GM13977 (cell line): ENCODE results near the gene RYR1.

Experiments used
- DNase-seq: peaks from one replicate; pipeline ENCODE4 v3.0.0; 2012; ENCODE audit warnings: low spot score
- in situ Hi-C: fragments of 300-500 bp; cut with MboI; formaldehyde crosslinking; loops from one replicate; pipeline ENCODE4 v1.12.0; 2022; ENCODE audit warnings: low sequenced_read_pairs, low pct_unique_long_range_greater_than_20kb, mixed read lengths, inconsistent platforms; ENCODE audit not compliant: unreplicated experiment
- TF ChIP-seq, protein P1 (sequence below): IDR thresholded peaks from 2 replicates; pipeline ENCODE4 v1.5.1; 2012; ENCODE audit warnings: mild to moderate bottlenecking, control low read depth; ENCODE audit not compliant: insufficient read depth; ENCODE audit errors: extremely low read depth, missing control alignments

The RYR1 gene

DNA sequence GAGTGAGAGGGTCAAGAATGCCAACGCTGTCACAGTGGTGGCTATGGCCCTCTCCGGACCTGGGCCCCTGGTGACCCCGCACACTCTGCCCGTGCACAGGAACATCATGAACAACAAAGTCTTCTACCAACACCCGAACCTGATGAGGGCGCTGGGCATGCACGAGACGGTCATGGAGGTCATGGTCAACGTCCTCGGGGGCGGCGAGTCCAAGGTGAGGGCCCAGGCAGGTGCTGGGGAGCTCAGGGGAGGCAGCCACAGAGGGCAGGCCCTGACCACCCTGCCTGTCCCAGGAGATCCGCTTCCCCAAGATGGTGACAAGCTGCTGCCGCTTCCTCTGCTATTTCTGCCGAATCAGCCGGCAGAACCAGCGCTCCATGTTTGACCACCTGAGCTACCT is 62.6 kb downstream of the RYR1 start:
- in situ Hi-C loops, result no loop called here
- TF ChIP-seq, protein P1, sequence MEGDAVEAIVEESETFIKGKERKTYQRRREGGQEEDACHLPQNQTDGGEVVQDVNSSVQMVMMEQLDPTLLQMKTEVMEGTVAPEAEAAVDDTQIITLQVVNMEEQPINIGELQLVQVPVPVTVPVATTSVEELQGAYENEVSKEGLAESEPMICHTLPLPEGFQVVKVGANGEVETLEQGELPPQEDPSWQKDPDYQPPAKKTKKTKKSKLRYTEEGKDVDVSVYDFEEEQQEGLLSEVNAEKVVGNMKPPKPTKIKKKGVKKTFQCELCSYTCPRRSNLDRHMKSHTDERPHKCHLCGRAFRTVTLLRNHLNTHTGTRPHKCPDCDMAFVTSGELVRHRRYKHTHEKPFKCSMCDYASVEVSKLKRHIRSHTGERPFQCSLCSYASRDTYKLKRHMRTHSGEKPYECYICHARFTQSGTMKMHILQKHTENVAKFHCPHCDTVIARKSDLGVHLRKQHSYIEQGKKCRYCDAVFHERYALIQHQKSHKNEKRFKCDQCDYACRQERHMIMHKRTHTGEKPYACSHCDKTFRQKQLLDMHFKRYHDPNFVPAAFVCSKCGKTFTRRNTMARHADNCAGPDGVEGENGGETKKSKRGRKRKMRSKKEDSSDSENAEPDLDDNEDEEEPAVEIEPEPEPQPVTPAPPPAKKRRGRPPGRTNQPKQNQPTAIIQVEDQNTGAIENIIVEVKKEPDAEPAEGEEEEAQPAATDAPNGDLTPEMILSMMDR, result no peak
- no peak for DNase-seq

DNA sequence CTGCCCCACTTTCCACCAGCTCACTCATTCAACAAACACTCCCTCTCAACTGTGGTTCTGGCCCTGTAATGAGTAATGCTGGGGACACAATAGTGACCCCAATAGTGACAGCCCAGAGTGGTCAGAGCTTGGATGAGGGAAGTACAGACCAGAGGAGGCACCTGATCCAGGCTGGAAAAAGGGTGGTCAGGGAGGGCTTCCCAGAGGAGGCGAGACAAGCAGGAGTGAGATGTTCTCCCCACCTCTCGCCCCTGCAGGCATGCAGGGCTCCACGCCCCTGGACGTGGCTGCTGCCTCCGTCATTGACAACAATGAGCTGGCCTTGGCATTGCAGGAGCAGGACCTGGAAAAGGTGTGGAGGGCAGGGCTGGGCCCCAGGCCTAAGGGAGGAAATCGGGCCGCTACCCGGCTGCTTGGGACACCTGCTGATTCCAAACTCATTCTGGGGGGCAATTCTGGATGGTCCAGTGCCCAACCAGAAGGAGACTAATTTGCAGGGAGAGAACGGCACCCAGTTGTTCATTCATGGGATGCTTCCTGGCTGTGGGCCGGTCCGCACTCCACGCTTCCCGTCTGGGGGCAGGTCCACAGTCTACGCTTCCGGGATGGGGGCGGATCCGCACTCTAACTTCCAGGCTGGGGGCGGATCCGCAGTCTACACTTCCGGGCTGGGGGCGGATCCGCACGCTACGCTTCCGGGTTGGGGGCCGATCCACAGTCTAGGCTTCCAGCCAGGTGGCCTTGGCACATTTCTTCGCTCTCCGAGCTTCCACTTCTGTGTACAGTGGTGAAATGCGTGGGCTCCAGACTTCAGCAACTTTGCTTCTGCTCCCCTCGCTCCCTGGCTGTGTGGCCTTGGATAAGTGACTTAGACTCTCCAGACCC is 63.4 kb downstream of the RYR1 start:
- DNase-seq, result no peak
- in situ Hi-C loops, result no loop called here
- TF ChIP-seq, protein P1, result no peak

DNA sequence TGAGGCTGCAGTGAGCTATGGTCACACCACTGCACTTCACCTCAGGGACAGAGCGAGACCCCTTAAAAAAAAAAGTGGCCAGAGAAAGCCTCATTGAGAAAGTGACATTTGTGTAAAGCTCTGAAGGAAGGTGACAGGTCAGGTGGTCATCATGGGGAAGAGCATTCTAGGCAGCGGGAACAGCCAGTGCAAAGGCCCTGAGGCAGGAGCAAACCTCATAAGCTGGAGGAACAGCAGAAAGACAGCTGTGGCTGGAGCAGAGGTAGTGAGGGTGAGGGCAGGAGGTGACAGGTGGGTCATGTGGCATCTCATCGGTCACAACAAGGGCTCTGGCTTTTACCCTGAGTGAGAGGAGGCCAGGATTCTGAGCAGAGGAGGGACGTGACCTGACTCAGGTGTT is 64.4 kb downstream of the RYR1 start:
- DNase-seq, result no peak
- TF ChIP-seq, protein P1, result no peak
- in situ Hi-C loops, result no loop called here

DNA sequence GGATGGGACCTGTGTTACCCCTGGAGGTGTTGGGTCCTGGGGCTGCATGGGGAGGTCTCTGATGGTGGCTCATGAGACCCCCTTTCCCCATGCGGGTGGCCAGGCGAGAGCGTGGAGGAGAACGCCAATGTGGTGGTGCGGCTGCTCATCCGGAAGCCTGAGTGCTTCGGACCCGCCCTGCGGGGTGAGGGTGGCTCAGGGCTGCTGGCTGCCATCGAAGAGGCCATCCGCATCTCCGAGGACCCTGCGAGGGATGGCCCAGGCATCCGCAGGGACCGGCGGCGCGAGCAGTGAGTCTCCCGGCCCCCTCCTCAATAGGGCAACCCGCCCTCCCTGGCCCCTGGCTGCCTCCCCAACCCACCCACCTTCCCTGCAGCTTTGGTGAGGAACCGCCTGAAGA is 66.0 kb downstream of the RYR1 start:
- no peak for DNase-seq
- TF ChIP-seq, protein P1, result no peak
- in situ Hi-C loops, result no loop called here

DNA sequence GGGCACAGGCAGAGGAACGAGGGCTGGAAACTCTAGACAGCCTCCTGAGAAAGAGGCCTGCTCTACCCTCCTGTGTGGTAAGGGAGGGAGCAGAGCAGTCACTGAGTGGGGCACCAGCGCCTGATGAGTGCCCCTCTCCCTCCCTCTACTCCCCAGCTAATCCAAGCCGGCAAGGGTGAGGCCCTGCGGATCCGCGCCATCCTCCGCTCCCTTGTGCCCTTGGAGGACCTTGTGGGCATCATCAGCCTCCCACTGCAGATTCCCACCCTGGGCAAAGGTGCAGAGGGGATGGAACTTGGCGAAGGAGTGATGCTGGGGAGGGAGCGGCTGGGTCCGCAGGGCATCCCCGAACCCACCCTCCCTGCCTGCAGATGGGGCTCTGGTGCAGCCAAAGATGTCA is 67.0 kb downstream of the RYR1 start:
- in situ Hi-C loops, result no loop called here
- no peak for DNase-seq
- TF ChIP-seq, protein P1, result no peak

DNA sequence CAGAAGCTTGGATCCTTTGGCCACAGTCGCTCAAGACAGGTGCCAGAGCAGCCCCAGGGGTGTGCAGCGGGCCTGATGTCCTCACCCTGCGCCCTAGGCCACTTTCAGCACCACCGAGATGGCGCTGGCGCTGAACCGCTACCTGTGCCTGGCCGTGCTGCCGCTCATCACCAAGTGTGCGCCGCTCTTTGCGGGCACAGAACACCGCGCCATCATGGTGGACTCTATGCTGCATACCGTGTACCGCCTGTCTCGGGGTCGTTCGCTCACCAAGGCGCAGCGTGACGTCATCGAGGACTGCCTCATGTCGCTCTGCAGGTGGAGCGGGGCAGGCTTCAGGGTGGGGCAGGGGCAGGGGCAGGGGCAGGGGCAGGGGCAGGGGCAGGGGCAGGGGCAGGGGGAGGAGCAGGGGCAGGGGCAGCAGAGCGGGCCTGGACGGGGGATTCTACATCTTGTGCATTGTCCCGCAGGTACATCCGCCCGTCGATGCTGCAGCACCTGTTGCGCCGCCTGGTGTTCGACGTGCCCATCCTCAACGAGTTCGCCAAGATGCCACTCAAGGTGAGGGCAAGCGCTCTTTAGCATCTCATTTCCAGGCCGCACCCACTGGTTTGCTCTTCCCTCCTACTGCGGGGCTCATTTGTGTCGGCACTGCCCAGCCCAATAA is 69.1 kb downstream of the RYR1 start:
- no peak for DNase-seq
- in situ Hi-C loops, result no loop called here
- TF ChIP-seq, protein P1, result no peak
